ENCODE measurements around the gene RTEL1.

Gene RTEL1

DNA sequence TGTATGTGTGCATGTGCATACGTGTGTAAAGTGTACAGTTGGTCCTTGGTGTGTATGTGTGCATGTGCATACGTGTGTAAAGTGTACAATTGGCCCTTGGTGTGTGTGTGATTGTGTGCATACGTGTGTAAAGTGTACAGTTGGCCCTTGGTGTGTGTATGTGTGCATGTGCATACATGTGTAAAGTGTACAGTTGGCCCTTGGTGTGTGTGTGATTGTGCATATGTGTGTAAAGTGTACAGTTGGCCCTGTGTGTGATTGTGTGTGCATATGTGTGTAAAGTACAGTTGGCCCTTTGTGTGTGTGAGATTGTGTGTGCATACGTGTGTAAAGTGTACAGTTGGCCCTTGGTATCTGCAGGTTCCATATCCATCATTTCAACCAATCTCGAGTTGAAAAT, 73.3 kb downstream of the RTEL1 start:
- Histone ChIP-seq H3K27ac (ENCODE audit: low read depth, low read length) (no peak overlapping the region), H3K27me3 (ENCODE audit: control insufficient read depth in 1 of 2, insufficient read depth in 2 of 2, low read length in 2 of 2) (no peaks in the 10 kb centered on the region), H3K9me3 (ENCODE audit: low read length) (no peaks in the 10 kb centered on the region), H3K9ac (ENCODE audit: low read length) (no peak overlapping the region), H3K36me3 (ENCODE audit: insufficient read depth, low read length) (peaks cover 27% of the 10 kb centered on the region), H3K4me3 (ENCODE audit: low read depth in 1 of 2, low read length in 2 of 2) (no peak overlapping the region), H3K4me1 (ENCODE audit: insufficient read depth, low read length) (no peaks in the 10 kb centered on the region)

DNA sequence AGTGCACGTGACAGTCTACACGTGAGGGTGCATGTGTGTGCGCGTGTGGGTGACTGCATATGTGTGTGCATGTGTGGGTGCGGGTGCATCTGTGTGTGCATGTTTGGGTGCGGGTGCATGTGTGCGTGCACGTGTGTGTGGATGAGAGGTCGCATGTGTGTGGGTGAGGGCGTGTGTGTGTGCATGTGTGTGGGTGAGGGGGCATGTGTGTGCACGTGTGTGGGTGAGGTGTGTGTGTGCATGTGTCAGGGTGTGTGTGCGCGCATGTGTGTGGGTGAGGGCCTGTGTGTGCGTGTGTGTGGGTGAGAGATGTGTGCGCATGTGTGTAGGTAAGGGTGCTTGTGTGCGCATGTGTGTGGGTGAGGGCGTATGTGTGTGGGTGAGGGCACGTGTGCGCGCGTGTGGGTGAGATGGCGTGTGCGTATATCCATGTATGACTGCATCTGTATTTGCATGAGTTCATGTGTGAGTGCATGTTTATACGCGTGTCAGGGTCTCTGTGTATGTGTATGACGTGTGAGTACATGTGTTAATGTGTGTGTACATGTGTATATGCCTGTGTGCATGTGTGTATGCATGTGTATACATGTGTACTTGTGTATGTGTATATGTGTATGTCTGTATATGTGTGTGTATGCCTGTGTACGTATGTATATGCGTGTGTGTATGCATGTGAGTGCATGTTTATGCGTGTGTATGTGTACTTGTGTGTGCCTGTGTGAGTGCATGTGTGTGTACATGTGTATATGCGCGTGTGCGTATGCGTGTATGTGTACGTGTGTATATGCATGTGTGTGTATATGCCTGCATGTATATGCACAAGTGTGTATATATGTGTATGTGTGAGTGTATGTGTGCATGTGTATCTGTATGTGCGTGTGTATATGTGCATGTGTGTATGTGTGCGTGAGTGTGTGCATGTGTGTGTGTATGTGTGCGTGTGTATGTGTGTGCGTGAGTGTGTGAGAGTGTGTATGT, 74.3 kb downstream of the RTEL1 start:
- no peaks in the 10 kb centered on the region for H3K9me3 ChIP-seq (ENCODE audit: low read length)
- no peak overlapping the region for H3K27ac ChIP-seq (ENCODE audit: low read depth, low read length)
- no peaks in the 10 kb centered on the region for H3K27me3 ChIP-seq (ENCODE audit: control insufficient read depth in 1 of 2, insufficient read depth in 2 of 2, low read length in 2 of 2)
- no peak overlapping the region for H3K4me3 ChIP-seq (ENCODE audit: low read depth in 1 of 2, low read length in 2 of 2)
- peaks cover 27% of the 10 kb centered on the region for H3K36me3 ChIP-seq (ENCODE audit: insufficient read depth, low read length)
- no peaks in the 10 kb centered on the region for H3K4me1 ChIP-seq (ENCODE audit: insufficient read depth, low read length)
- no peak overlapping the region for H3K9ac ChIP-seq (ENCODE audit: low read length)

DNA sequence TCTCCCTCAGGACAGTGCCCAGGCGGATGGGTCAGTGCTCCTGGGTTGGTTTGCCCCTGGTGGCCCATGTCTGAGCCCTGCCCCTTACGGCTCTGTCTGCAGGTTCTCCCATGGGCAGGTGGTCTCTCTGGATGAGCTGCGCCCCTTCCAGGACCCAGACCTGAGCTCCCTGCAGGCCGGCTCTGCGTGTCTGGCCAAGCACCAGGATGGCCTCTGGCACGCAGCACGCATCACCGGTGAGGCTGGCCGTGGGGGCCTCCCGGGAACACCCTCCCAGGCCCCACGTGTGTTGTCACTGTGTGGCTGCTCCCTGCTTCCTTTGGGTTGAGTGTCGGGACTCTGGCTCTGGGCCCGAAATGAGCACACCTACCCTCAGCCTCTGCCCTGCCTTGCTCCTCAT, 75.0 kb downstream of the RTEL1 start:
- Histone ChIP-seq H3K27ac (ENCODE audit: low read depth, low read length) (no peak overlapping the region), H3K4me3 (ENCODE audit: low read depth in 1 of 2, low read length in 2 of 2) (no peak overlapping the region), H3K36me3 (ENCODE audit: insufficient read depth, low read length) (peaks cover 27% of the 10 kb centered on the region), H3K9me3 (ENCODE audit: low read length) (no peaks in the 10 kb centered on the region), H3K4me1 (ENCODE audit: insufficient read depth, low read length) (peaks cover under 1% of the 10 kb centered on the region), H3K27me3 (ENCODE audit: control insufficient read depth in 1 of 2, insufficient read depth in 2 of 2, low read length in 2 of 2) (no peaks in the 10 kb centered on the region), H3K9ac (ENCODE audit: low read length) (no peak overlapping the region)

DNA sequence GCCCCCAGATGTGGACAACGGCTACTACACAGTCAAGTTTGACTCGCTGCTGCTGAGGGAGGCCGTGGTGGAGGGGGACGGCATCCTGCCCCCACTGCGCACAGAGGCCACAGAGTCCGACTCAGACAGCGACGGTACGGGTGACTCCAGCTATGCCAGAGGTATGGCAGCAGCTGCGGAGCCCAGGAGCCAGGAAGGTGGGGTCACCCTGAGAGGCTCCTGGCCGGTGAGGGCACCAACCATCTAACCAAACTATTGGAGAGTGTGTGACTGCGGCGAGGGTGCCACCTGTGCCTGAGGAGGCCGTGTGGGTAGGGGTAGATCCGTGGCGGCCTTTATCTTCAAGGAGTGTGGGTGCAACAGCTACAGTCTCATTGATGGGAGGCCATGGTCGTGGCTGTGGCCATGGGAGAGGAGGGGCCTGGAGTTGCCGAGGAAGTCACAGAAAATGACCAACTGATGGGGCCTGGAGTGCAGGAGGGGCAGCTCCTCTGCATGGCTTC, 75.5 kb downstream of the RTEL1 start:
- Histone ChIP-seq H3K36me3 (ENCODE audit: insufficient read depth, low read length) (peaks cover 27% of the 10 kb centered on the region), H3K4me1 (ENCODE audit: insufficient read depth, low read length) (peaks cover 6% of the 10 kb centered on the region), H3K9ac (ENCODE audit: low read length) (no peak overlapping the region), H3K4me3 (ENCODE audit: low read depth in 1 of 2, low read length in 2 of 2) (no peak overlapping the region), H3K27ac (ENCODE audit: low read depth, low read length) (no peak overlapping the region), H3K27me3 (ENCODE audit: control insufficient read depth in 1 of 2, insufficient read depth in 2 of 2, low read length in 2 of 2) (no peaks in the 10 kb centered on the region), H3K9me3 (ENCODE audit: low read length) (no peaks in the 10 kb centered on the region)

DNA sequence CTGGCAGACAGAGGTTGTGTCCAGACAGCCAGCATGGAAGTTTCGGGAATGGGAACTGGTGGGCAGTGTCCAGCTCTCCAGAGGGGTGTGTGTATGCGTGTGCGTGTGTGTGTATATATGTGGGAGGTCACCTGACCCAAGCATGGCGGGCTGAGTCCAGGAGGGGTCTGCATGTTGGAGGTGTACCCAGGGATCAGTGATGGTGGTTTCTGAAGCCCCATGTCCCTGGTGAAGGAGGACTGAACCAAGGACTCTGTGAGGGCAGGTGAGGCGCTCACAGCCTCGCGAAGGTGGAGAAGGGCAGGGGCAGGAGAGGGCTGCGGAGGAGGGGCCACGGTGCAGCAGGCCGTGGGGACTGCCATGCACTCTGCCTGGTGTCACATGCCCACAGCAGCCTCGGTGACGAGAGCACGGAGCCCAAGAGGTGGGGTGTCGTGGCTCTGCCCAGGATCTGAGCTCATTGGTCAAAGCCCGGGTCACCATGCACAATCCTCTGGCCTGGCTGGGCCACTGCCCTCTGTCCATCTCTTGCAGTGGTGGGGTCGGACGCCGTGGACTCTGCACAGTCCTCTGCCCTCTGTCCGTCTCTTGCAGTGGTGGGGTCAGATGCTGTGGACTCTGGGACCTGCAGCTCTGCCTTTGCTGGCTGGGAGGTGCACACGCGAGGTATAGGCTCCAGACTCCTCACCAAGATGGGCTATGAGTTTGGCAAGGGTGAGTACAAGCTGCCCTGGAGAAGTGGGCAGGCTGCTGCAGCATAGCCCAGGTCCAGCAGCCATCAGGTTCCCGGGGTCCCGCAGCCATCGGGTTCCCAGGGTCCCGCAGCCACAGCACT, 76.2 kb downstream of the RTEL1 start:
- Histone ChIP-seq H3K4me3 (ENCODE audit: low read depth in 1 of 2, low read length in 2 of 2) (no peak overlapping the region), H3K27me3 (ENCODE audit: control insufficient read depth in 1 of 2, insufficient read depth in 2 of 2, low read length in 2 of 2) (no peaks in the 10 kb centered on the region), H3K9ac (ENCODE audit: low read length) (no peak overlapping the region), H3K9me3 (ENCODE audit: low read length) (no peaks in the 10 kb centered on the region), H3K4me1 (ENCODE audit: insufficient read depth, low read length) (peaks cover 7% of the 10 kb centered on the region), H3K36me3 (ENCODE audit: insufficient read depth, low read length) (peaks cover 27% of the 10 kb centered on the region), H3K27ac (ENCODE audit: low read depth, low read length) (no peak overlapping the region)

DNA sequence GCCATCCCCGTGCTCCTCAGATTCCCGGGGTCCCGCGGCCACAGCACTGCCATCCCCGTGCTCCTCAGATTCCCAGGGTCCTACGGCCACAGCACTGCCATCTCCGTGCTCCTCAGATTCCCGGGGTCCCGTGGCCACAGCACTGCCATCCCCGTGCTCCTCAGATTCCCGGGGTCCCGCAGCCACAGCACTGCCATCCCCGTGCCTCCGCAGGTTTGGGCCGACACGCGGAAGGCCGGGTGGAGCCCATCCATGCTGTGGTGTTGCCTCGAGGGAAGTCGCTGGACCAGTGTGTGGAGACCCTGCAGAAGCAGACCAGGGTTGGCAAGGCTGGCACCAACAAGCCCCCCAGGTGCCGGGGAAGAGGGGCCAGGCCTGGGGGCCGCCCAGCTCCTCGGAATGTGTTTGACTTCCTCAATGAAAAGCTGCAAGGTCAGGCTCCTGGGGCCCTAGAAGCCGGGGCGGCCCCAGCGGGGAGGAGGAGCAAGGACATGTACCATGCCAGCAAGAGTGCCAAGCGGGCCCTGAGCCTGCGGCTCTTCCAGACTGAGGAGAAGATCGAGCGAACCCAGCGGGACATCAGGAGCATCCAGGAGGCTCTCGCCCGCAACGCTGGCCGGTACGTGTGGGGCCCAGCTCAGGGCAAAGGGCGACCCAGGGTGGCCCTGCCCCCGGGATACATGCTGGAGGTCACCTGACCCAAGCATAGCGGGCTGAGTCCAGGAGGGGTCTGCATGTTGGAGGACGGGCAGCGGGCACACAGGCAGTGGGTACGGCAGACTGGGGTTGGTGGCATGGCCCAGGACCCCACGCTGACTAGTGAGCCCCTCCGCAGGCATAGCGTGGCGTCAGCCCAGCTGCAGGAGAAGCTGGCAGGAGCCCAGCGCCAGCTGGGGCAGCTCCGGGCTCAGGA, 77.1 kb downstream of the RTEL1 start:
- H3K4me3 ChIP-seq (ENCODE audit: low read depth in 1 of 2, low read length in 2 of 2) = no peak overlapping the region
- H3K36me3 ChIP-seq (ENCODE audit: insufficient read depth, low read length) = peaks cover 24% of the 10 kb centered on the region
- H3K9me3 ChIP-seq (ENCODE audit: low read length) = no peaks in the 10 kb centered on the region
- H3K9ac ChIP-seq (ENCODE audit: low read length) = no peak overlapping the region
- H3K4me1 ChIP-seq (ENCODE audit: insufficient read depth, low read length) = peaks cover 7% of the 10 kb centered on the region
- H3K27ac ChIP-seq (ENCODE audit: low read depth, low read length) = no peak overlapping the region
- no peaks in the 10 kb centered on the region for H3K27me3 ChIP-seq (ENCODE audit: control insufficient read depth in 1 of 2, insufficient read depth in 2 of 2, low read length in 2 of 2)

DNA sequence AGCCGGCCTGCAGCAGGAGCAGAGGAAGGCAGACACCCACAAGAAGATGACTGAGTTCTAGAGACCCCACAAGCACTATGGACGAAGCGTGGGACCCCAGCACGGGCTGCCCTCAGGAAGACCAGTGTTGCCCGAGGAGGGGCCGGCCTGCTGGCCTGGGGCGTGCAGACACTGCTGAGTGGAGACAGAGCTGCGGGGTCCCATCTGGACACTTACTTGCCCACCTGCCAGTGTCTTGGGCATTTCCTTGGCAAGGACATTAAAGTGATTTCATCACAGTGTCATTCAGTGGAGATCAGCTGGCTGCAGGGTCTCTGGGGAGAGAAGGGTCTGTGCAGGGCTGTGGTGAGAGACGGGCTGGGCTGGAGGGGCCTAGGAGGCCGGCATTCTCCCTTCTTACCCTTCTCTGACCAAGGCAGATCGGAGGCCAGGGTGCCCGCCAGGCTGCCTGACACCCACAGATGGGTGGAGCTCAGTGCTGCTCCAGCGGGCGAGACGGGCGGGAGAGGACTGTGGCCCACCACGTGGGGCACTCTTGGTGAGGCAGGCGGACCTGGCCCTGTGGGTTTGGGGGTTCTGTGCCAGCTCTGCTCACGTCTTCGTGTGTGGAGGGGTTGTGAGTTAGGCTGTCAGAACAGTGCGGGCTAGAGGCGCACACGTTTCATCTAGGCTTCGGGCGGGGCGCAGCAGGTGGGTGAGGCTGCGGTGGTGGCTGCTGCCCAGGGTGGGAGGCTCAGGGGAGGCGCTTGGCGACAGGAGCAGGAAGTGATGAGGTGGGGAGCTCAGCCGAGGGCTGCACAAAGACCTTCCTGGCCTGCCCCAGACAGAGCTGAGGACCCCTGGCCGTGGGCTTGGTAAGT, 78.0 kb downstream of the RTEL1 start, which contains the start of gene LIME1:
TSS of gene LIME1 (plus strand) at position 806 of the 860 bp plus-strand sequence. CDS start 886 bp downstream, outside the sequence.
- Histone ChIP-seq H3K27me3 (ENCODE audit: control insufficient read depth in 1 of 2, insufficient read depth in 2 of 2, low read length in 2 of 2) (no peaks in the 10 kb centered on the region), H3K4me3 (ENCODE audit: low read depth in 1 of 2, low read length in 2 of 2) (no peak within 1 kb of the TSS), H3K9me3 (ENCODE audit: low read length) (no peaks in the 10 kb centered on the region), H3K9ac (ENCODE audit: low read length) (no peak within 1 kb of the TSS), H3K4me1 (ENCODE audit: insufficient read depth, low read length) (peaks cover 10% of the 10 kb centered on the region), H3K36me3 (ENCODE audit: insufficient read depth, low read length) (peaks cover 22% of the 10 kb centered on the region), H3K27ac (ENCODE audit: low read depth, low read length) (no peak within 1 kb of the TSS)

DNA sequence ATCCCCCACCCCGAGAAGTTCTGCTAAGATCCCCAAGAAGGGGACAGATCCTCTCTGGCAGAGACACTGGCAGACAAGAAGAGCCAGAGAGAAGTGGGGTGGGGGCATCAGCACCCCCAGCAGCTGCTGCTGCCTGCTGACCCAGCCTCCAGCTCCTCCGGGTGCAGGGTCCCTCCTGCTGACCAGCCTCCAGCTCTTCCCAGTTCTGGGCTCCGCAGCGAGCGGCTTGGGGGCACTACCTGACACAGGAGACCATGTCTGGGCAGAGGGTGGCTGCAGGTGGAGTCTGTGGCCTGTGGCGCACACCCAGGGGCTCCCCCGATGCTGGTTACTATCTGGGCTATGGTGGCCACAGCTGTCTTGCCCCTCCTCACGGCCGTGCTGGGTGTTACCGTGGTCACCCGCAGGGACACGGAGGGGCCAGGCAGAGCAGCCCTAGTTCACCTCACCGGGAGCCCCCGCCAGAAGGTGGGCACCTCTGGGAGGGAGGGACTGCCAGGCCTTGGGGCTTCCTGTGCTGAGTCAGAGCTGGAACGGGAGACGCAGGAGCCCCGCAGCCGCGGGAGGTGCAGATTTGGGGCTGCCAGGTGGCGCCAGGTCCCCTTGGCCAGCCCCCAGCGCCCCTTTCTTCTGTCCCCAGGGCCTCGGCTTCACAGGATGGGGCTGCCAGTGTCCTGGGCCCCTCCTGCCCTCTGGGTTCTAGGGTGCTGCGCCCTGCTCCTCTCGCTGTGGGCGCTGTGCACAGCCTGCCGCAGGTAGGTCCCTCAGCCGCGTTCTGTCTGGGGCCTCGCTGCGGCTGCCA, 79.0 kb downstream of the RTEL1 start:
- no peaks in the 10 kb centered on the region for H3K9me3 ChIP-seq (ENCODE audit: low read length)
- H3K4me1 ChIP-seq (ENCODE audit: insufficient read depth, low read length) = peaks cover 18% of the 10 kb centered on the region
- H3K27me3 ChIP-seq (ENCODE audit: control insufficient read depth in 1 of 2, insufficient read depth in 2 of 2, low read length in 2 of 2) = no peaks in the 10 kb centered on the region
- H3K36me3 ChIP-seq (ENCODE audit: insufficient read depth, low read length) = peaks cover 22% of the 10 kb centered on the region
- H3K27ac ChIP-seq (ENCODE audit: low read depth, low read length) = no peak overlapping the region
- no peak overlapping the region for H3K9ac ChIP-seq (ENCODE audit: low read length)
- H3K4me3 ChIP-seq (ENCODE audit: low read depth in 1 of 2, low read length in 2 of 2) = no peak overlapping the region

DNA sequence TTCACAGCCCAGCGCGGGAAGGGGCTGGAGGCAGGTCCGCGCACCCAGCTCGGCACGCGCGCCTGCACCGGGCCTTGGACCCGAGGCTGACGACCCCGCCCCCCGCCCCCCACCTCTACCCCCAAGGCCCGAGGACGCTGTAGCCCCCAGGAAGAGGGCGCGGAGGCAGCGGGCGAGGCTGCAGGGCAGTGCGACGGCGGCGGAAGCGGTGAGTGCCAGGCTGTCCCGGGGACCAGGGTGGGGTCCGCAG, 79.5 kb downstream of the RTEL1 start:
- no peaks in the 10 kb centered on the region for H3K9me3 ChIP-seq (ENCODE audit: low read length)
- H3K27ac ChIP-seq (ENCODE audit: low read depth, low read length) = no peak overlapping the region
- peaks cover 22% of the 10 kb centered on the region for H3K36me3 ChIP-seq (ENCODE audit: insufficient read depth, low read length)
- H3K4me3 ChIP-seq (ENCODE audit: low read depth in 1 of 2, low read length in 2 of 2) = no peak overlapping the region
- H3K9ac ChIP-seq (ENCODE audit: low read length) = no peak overlapping the region
- peaks cover 18% of the 10 kb centered on the region for H3K4me1 ChIP-seq (ENCODE audit: insufficient read depth, low read length)
- H3K27me3 ChIP-seq (ENCODE audit: control insufficient read depth in 1 of 2, insufficient read depth in 2 of 2, low read length in 2 of 2) = no peaks in the 10 kb centered on the region
